HG03521 (cell line): ENCODE data around the gene ERBB4.
"Not testable (repeated sequence)": the region's sequence is repeated elsewhere in the genome, so short reads cannot be mapped to it uniquely, and the experiment has no call there.

Source experiments
- ATAC-seq: cut with Tn5 transposase; IDR thresholded peaks from one replicate; pipeline ENCODE4 v1.9.1; 2021; ENCODE audit warnings: mild to moderate bottlenecking, moderate library complexity; ENCODE audit not compliant: unreplicated experiment

ERBB4 gene

DNA sequence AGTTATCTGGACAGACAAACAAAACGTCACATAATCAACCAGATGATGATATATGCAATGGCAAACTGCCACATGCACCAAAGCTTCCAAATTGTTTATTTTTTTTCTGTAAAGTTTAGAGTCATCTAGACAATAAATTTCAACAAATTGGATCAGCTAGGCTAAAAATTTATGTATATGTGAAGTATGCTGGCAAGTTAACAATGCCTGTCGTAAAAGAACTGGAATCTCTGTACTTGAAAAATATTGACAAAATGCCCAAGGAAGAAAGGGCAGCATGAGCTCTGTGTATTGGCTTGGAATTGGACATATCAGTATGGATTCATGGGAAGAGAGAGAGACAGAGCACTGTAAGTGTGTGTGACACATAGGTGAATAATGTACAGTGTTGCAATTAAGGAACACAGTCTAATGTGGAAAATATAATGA is 309.8 kb downstream of the ERBB4 start:
- ATAC-seq = no peak

DNA sequence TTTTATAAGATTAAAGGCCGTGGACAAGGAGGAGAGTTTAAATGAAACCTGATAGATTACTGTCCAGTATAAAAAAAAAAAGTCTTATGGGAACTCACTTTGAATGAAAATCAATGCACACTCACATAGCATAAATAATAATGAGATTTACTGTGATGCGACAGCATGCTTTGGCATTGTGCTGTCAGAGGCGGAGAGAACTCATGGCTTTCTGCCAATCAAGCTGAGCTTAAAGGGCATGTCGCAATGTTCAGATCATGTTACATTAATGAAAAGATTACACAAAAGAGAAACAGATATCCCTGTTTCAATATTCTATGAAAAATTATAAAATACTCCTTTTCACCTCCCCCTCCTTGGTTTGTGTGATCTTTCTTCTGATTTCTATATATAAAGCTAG is 310.8 kb downstream of the ERBB4 start:
- ATAC-seq = no peak

DNA sequence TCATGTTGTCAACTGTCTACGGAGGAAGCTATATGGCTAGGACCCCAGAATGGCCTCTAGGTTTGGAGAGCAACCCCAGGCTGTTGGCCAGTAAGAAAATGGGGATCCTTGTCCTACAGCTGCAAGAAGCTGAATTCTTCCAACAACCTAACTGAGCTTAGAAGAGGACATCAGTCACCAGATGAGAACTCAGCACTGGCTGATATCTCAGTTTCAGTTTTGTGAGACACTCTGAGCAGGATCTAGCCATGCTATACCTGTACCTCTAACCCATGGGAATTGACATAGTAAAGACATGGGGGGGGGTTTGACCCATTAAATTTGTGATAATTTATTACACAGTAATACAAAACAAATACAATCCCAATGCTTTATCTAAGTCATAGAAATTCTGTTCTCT is 312.5 kb downstream of the ERBB4 start:
- no peak for ATAC-seq

DNA sequence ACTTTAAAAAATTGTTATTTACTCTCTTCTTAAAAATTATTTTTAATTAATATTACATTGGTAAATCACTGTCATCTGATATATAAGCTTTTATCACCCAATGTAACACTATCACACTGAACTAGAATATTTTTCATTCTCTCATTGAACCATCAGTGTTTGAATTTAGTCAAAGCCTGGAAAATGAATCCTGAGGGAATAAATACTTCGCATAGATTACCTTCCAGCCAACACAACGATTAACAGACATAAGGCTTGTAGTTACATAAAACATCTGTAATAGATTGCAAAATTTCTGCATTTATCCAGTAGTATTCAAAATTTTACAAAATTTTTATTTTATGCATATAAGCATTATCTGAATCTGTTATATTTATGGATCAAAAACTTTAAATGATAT is 314.9 kb downstream of the ERBB4 start:
- ATAC-seq = no peak

DNA sequence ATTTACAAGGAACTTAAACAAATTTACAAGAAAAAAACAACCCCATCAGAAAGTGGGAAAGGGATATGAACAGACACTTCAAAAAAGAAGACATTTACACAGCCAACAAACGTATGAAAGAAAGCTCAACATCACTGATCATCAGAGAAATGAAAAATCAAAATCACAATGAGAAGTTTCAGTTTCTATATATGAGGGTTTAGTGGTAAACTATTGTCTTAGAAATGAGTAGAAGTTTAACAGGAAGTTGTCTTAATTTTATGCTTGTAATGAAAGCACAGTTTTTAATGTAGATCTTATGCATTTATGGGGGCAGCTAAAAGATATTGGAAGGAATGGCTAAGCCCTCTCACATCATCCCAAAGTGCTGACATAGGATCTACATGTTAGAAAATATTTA is 325.4 kb downstream of the ERBB4 start:
- no peak for ATAC-seq

DNA sequence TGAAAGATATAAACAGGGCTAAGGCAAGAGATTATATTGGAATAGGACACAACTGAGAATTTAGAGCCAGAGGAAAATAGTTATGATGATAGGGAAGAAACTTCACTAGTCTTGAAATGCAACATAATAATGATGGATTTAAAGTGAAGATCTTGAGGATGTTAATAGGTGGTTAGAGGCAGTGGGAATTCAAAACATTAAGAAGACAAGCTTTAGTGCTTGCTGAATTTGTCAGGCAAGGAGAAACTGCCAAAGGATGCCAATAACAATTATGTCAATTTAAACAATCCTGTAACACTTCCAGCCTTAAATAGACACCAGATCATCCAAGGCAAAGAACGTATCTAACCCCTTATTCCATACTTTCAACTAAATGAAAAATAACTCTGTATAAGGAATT is 330.1 kb downstream of the ERBB4 start:
- ATAC-seq = no peak

DNA sequence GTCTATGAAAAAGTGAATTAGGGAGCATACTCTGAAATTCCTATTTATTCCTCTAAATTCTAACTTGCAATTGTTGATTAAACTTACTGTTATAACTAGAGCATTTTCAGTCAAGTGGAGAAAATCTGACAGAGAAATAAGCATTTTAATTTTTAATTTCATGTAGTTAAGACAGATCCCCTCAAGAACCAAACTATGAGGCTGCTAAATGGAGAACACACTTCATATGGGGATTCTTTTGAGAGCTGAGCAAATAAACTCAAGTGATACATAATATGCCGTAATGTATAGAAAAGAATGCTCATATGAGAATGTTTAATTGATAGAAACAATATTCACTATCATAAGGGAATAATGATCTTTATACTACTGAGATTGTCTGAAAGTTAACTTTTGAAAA is 340.8 kb downstream of the ERBB4 start:
- no peak for ATAC-seq

DNA sequence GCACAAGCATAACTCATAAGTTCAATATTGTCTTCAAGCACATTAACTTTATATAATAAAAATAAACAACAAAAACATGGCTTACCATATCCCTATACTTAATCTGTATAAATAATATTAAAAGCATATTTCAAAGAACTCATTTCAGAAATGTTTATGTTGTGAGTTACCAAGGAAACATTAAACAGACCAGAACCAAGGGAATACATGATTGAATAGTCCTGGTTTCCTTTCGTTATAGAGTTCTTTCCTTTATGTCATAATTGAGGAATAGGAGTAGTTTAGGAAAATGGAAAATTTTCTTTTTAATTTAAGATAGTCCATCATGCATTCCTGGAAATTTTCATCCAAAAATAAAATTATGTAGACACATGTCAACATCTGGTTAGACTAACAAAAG is 343.0 kb downstream of the ERBB4 start:
- no peak for ATAC-seq

DNA sequence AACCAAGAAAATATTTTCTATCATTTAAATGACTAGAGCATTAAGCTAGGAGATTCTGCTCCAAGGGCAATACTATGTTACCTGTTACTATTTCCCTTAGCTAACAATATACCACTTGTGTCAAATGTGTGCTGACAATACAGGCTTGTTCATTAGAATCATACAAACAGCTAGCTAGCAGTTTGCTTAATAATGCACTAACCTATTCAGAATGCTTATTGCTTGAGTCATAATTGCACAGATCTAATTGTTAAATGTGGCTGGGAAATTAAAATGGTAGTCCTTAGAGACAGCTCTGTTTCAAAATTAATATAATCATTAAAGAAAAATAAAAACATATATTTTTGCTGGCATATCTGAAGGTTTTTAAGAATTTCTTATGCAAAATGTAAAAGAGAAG is 344.2 kb downstream of the ERBB4 start:
- no peak for ATAC-seq

DNA sequence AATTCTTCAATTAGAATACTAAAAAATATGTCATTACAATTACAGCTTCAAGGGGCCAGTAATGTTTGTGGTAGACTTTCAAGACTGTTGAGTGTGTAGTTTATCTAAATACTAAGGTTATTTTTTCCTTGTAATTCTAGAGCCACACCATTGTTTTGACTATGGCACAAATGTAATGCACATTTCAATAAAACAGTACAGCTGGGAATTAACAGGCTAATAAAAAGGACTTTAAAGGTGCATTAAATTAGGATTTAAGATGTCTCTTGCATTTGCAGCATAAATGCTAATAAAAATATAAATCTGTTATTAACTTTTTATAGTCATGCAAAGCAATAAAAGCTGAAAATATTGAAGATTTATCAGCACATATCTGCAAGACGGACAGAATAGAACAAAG is 344.8 kb downstream of the ERBB4 start:
- ATAC-seq = no peak

DNA sequence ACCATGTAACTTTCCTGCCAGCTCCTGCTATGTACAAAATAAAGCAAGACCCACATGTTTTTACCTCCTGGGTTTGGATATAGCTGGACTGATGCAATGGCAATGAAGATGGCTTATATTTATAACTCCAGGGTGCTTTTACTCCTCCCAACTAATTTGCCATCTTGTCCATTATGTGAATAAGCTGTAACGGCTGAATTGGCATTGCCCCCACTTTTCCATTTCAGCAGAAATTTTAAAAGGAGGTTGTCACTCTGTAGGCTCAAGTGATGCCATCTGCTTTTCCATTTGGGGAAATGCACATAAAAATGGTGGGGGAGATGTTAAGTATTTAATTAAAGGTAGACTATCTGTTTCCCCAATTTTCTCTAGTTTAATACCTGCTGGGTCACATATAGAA is 345.5 kb downstream of the ERBB4 start:
- ATAC-seq = no peak

DNA sequence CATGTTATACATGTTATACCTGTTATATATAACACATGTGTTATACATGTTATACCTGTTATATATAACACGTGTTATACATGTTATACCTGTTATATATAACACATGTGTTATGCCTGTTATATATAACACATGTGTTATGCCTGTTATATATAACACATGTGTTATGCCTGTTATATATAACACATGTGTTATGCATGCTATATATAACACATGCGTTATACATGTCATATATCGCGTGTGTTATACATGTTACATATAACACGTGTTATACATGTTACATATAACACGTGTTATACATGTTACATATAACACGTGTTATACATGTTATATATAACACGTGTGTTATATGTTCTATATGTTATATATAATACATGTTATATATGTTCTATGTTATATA is 347.2 kb downstream of the ERBB4 start:
- ATAC-seq = not testable (repeated sequence)

DNA sequence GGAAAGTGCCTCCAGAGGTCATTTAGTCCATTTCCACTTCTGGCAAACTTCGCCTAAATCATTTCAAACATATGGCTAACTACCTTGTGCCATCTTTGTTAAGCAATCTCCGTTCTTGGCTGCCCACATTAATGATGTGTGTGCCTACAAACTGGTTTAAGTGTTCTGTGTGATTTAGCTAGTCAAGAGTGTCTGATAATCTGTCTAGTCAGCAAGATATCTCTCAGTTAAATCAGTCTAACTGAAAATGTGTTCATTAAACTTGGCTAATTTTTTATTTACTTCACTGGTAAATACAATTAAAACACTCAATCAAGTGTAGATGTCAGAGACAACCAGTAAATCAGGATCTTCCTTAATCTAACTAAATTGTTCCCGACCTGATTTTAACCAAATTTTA is 352.4 kb downstream of the ERBB4 start:
- ATAC-seq = no peak

DNA sequence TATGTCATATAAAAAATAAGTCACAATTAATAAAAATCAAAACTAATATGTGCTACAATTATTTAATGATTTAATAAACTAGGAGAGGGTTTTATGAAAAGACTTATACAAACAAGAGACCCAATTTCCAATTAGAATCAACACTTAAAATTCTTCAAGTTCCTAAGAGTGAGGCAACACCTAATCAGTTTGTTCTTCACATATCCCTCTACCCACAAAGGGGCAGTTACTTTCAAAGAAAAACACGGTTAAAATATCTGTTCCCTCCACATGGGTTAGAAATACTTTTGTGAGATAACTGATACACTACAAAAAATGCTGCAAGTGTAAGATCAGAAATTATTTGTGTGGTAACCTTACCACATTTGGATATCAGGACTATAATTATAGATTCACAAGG is 357.0 kb downstream of the ERBB4 start:
- ATAC-seq = no peak

DNA sequence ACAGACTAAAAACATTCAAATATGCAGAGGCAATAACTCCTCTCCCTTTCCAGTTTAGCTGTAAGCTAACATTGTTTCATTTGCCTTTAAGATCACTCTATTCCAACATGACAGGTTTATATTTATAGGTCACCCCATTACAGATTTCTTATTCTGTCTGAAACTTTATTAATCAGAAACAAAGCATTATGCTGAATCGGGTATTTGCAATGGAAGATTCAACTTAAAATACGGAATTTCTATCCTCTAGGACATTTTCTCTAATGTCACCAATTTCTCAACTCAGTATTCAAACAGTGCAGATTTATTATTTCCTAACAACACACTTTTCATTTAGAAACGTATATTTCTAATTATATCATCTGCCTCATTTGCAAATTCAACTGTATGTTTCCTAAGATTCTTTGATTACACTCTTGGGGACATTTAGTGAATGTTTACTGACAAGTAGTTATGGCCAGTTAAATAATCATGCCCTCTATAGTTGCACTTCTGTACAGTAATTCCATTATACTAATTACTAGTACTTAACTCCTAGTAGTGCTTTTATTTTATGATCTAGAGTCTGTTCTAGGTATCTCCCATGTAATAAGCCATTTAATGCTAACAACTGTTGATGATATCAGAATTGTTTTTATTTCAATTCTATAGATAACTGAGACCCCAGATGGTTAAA is 358.1 kb downstream of the ERBB4 start:
- no peak for ATAC-seq

DNA sequence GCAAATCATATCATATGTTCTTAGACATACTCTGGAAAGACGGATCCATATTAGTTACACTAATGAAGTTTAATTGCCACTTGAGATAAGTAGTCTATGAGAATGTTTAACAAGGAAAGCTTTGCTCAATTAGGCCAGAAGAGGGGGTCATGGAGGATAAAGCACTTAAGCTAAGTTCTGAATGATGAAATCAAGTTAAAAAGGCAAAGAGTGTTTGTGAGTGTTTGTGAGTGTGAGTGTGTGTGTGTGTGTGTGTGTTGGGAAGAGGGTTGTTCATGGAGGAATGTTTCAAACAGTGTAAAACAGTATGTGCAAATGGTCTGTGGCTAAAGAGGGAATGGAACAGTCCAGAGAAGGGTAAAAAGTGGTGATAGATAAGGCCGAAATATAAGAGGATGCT is 360.9 kb downstream of the ERBB4 start:
- ATAC-seq = no peak

DNA sequence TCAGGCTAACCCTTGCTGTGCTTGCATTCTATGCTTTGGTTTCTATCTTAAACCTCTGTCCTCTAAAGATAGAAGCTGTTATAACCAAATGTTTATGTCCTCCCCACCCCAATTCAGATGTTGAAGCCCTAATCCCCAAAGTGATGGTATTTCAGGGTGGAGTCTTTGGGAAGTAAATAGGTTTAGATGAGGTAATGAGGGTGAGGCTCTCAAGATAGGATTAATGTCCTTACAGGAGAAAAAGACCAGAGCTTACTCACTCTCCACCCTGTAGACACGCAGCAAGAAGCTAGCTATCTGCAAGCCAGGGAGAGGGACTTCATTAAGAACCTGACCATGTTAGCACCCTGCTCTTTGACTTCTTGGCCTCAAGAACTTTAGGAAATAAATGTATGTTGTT is 362.5 kb downstream of the ERBB4 start:
- ATAC-seq = no peak

DNA sequence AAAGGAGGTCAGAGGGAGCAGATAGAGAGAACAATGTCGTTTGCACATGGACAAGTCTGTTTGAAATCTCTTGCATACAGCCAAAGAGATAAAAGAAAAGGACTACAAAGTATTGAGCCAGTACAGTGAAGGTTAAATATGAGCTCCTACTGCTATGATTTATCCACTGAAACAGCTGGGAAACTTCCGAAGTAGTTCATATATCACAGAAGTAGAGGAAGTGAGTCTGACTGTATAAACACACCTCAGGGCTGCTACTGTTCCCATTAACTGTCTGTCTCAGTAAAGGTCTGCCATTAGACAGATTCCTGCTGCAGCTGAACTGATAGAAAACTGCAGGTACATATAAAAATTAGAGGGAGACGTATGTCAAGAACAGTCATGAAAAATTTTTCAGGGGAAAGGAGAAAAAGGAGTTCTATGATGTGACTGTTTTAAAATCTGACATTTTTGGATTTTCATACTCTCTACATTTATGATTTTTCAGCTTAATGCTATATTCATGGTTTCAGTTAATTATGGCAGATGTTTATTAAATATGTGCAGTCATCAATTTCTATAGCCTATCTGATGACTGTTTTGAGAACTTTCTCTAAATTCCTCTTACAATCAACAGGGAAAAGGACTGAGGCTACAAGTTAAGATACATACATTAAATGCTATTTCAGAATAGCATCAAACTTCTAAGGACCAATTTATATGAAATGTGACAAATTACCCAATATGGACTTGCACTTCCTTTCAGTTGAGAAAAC is 364.7 kb downstream of the ERBB4 start:
- ATAC-seq = no peak

DNA sequence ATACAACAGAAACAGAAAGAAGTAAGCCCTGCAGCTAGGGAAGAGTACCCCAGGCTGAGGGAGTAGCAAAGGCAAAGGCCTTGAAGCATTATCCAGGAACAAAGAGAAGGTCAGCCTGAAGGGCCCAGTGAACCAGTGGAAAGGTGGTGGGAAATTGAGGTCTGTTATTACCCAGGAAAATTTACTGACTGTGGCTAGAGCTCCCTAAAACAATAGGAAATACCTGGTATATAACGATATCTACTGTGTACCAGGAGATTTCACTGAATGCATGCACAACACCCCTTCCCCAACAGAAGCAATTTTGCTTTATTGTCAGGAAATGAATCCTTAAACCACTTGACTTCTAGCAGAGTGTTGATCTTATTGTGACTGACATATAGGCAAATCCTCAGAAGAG is 365.3 kb downstream of the ERBB4 start:
- no peak for ATAC-seq

DNA sequence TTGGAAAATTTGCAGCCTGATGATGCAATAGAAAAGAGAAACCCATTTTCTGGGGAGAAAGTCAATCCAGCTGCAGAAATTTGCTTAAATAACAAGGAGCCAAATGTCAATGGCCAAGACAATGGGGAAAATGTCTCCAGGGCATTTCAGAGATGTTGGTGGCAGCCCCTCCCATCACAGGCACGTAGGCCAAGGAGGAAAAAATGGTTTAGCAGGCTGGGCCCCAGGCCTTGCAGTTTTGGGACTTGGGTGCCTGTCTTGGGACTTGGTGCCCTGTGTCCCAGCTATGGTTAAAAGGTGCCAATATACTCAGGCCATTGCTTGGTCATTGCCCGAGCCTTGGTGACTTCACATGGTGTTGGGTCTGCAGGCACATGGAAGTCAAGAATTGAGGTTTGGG is 368.2 kb downstream of the ERBB4 start:
- ATAC-seq = no peak

DNA sequence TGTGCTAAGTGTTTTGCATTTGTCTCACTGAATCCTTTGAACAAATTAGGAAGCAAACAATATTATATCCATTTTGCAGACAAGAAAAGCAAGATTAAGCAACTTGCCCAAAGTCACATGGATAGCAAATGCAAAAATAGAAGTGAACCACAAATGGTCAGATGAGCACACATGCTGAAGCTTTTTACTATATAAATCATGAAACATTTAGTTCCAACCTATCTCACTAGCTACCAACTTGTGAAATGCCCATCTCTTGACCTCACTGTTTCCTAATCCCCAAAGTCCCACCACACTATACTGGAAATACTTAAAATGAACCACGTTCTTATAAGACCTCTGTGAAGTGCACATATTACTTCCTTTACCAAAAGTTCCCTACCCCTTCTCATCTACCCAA is 380.5 kb downstream of the ERBB4 start:
- no peak for ATAC-seq

DNA sequence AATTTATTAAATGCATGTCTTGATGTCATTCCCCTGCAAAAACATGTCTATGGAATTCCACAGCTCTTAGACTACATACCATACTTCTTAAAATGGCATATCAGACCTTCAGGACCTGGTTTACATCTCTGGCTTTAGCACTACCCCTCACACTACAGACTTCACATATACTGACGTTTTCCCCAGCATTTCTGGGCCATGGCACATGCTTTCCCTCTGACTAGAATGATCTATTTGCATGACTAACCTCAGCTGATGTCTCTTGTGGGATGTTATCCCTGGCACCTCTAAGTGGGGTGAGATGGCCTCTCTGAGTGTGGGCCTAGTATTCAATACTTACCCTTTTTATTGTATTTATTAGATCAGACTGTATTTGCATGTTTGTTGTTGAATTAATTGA is 381.6 kb downstream of the ERBB4 start:
- no peak for ATAC-seq

DNA sequence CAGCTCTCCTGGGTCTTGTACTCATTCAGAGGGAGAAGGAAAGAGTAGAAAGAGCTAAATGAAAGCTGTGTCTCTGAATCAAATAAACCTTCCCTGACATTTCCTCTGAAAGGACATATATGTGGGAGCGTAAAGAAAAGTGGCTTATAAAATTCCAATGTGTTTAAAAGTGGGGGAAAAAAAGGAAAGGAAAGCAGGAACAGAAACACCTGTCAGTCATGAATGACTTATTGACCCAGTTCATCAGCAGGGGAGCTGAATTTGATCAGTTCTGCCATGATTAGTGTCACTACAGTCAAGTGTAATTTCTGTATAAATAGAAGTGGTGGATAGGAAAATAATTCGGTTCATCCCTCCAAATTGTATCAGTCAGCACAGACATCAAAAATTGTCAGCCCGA is 382.5 kb downstream of the ERBB4 start:
- no peak for ATAC-seq
